PC-9 (cell line): ENCODE results near the gene IL10RB. TPM values are rescaled to one million over a fixed set of nuclear protein-coding genes. Genes with fewer than 3 reads are reported as not detected.

Experiments used
- BruUV-seq: library from RNA; stranded (reverse); fragments of 400-500 nt; replicated peaks from 2 replicates; lab custom pipeline; 2021; lab: Mats Ljungman, UMichigan
- CTCF ChIA-PET: fragments of 300-600 bp; sonication (Branson Sonifier 250); formaldehyde crosslinking; loops from one replicate; lab custom pipeline; 2022; ENCODE audit warnings: antibody characterized with exemption; lab: Charles Lee
- POLR2A ChIA-PET: fragments of 300-600 bp; sonication (Branson Sonifier 250); formaldehyde crosslinking; loops from one replicate; lab custom pipeline; 2022; ENCODE audit warnings: antibody characterized with exemption; ENCODE audit not compliant: unreplicated experiment; lab: Charles Lee
- DNase-seq, 2 experiments: peaks; one replicate each; pipeline versions ENCODE4 v3.0.0 to v3.0.0-alpha.2; 2015 to 2022; ENCODE audit warnings: mixed read lengths in 1 of 2
- H2AFZ ChIP-seq: fragments of 200-600 bp; sonication (generic); 2 replicates; pipeline ENCODE4 v1.8.1; 2017; ENCODE audit warnings: antibody characterized with exemption
- H3F3A ChIP-seq: fragments of 200-600 bp; sonication (generic); 2 replicates; pipeline ENCODE4 v1.8.1; 2017; ENCODE audit warnings: antibody characterized with exemption, mild to moderate bottlenecking, low read depth; ENCODE audit not compliant: insufficient read depth
- H3K27ac ChIP-seq: fragments of 200-600 bp; sonication (generic); 2 replicates; pipeline ENCODE4 v1.6.1; 2016; ENCODE audit warnings: mixed run types
- H3K27me3 ChIP-seq: fragments of 200-600 bp; sonication (generic); 2 replicates; pipeline ENCODE4 v1.6.1; 2016; ENCODE audit warnings: low read depth, mixed run types; ENCODE audit not compliant: insufficient read depth
- H3K36me3 ChIP-seq: fragments of 200-600 bp; sonication (generic); 2 replicates; pipeline ENCODE4 v1.6.1; 2016; ENCODE audit warnings: low read depth, mixed run types
- H3K4me1 ChIP-seq: fragments of 200-600 bp; sonication (generic); replicated peaks from 2 replicates; pipeline ENCODE4 v1.6.1; 2016; ENCODE audit warnings: mixed run types; ENCODE audit not compliant: insufficient read depth
- H3K4me2 ChIP-seq: fragments of 200-600 bp; sonication (generic); 2 replicates; pipeline ENCODE4 v1.6.1; 2017; ENCODE audit warnings: mixed run types
- H3K4me3 ChIP-seq: fragments of 200-600 bp; sonication (generic); 2 replicates; pipeline ENCODE4 v1.6.1; 2016; ENCODE audit warnings: mixed run types
- H3K79me2 ChIP-seq: fragments of 200-600 bp; sonication (generic); 2 replicates; pipeline ENCODE4 v1.6.1; 2017; ENCODE audit warnings: low read depth, mixed run types
- H3K9me2 ChIP-seq: fragments of 200-600 bp; sonication (generic); 2 replicates; pipeline ENCODE4 v1.8.1; 2017; ENCODE audit warnings: mild to moderate bottlenecking; ENCODE audit not compliant: insufficient read depth
- H3K9me3 ChIP-seq: fragments of 200-600 bp; sonication (generic); 2 replicates; pipeline ENCODE4 v1.8.1; 2016; ENCODE audit warnings: low read depth; ENCODE audit not compliant: insufficient read depth
- H4K20me1 ChIP-seq: fragments of 200-600 bp; sonication (generic); 2 replicates; pipeline ENCODE4 v1.8.1; 2017; ENCODE audit not compliant: insufficient read depth
- CTCF ChIP-seq: fragments of 200-600 bp; sonication (generic); conservative IDR thresholded peaks from 2 replicates; pipeline ENCODE4 v1.6.1; 2017; ENCODE audit warnings: mixed run types, antibody characterized with exemption, mild to moderate bottlenecking, moderate library complexity
- EZH2 ChIP-seq: fragments of 200-600 bp; sonication (generic); IDR thresholded peaks from 2 replicates; pipeline ENCODE4 v1.8.0; 2017; ENCODE audit warnings: antibody characterized with exemption, low read depth
- intact Hi-C: fragments of 100-400 bp; cut with micrococcal nuclease; formaldehyde crosslinking; loops from one replicate; pipeline ENCODE4 v1.10.0; 2022; ENCODE audit not compliant: unreplicated experiment
- total RNA-seq: library from RNA; stranded (reverse); gene quantifications from 2 replicates; pipeline ENCODE4 v1.2.3, GENCODE V29; 2021

The IL10RB gene
- total RNA-seq, 1 experiment from 2014 or later, result 18.3 TPM

GRCh38 chr21:33332143-33332542 is 66.0 kb downstream of the IL10RB start:
- Histone ChIP-seq H3K4me3 (no peak overlapping the region), H3K9me3 (no peaks in the 10 kb centered on the region), H3F3A (no peaks in the 10 kb centered on the region), H3K27ac (no peak overlapping the region), H3K36me3 (no peaks in the 10 kb centered on the region), H4K20me1 (no peaks in the 10 kb centered on the region), H3K9me2 (no peaks in the 10 kb centered on the region), H3K27me3 (no peaks in the 10 kb centered on the region), H2AFZ (no peak overlapping the region), H3K4me1 (no peaks in the 10 kb centered on the region), H3K4me2 (no peak overlapping the region), H3K79me2 (peaks cover 23% of the 10 kb centered on the region)
- CTCF ChIA-PET, result no interaction called here
- DNase-seq, result no peak
- no TSS peak for BruUV-seq
- POLR2A ChIA-PET, result no interaction called here
- intact Hi-C loops, result no loop called here
- TF ChIP-seq CTCF (no peak), EZH2 (no peak)

- intact Hi-C loops, result no loop called here
- ChIA-PET CTCF (no interaction called here), POLR2A (no interaction called here)
- Histone ChIP-seq H3K36me3 (no peaks in the 10 kb centered on the region), H4K20me1 (no peaks in the 10 kb centered on the region), H3K9me2 (no peaks in the 10 kb centered on the region), H3K27ac (no peak overlapping the region), H3K9me3 (no peaks in the 10 kb centered on the region), H2AFZ (no peak overlapping the region), H3K79me2 (peaks cover 5% of the 10 kb centered on the region; the same call in 1 of the 2 replicates), H3K4me2 (no peak overlapping the region), H3F3A (no peaks in the 10 kb centered on the region), H3K27me3 (no peaks in the 10 kb centered on the region), H3K4me1 (no peaks in the 10 kb centered on the region), H3K4me3 (no peak overlapping the region)
- BruUV-seq, result no TSS peak
- TF ChIP-seq EZH2, result no peak
- TF ChIP-seq CTCF, result no peak
- DNase-seq, result no peak
Measured at GRCh38 chr21:33334191-33334590, 68.0 kb downstream of the IL10RB start.

GRCh38 chr21:33334824-33335223 is 68.7 kb downstream of the IL10RB start:
- Histone ChIP-seq H3F3A (no peaks in the 10 kb centered on the region), H4K20me1 (no peaks in the 10 kb centered on the region), H3K4me1 (no peaks in the 10 kb centered on the region), H3K27me3 (no peaks in the 10 kb centered on the region), H3K79me2 (no peaks in the 10 kb centered on the region), H3K36me3 (no peaks in the 10 kb centered on the region), H3K9me2 (no peaks in the 10 kb centered on the region), H3K27ac (no peak overlapping the region), H2AFZ (no peak overlapping the region), H3K4me3 (no peak overlapping the region), H3K4me2 (no peak overlapping the region), H3K9me3 (no peaks in the 10 kb centered on the region)
- CTCF ChIA-PET, result no interaction called here
- BruUV-seq, result no TSS peak
- intact Hi-C loops, result no loop called here
- TF ChIP-seq CTCF, result no peak
- TF ChIP-seq EZH2, result no peak
- DNase-seq, result no peak
- POLR2A ChIA-PET, result no interaction called here
